Measurements from ENCODE around the gene TRIM38.

Gene TRIM38

DNA sequence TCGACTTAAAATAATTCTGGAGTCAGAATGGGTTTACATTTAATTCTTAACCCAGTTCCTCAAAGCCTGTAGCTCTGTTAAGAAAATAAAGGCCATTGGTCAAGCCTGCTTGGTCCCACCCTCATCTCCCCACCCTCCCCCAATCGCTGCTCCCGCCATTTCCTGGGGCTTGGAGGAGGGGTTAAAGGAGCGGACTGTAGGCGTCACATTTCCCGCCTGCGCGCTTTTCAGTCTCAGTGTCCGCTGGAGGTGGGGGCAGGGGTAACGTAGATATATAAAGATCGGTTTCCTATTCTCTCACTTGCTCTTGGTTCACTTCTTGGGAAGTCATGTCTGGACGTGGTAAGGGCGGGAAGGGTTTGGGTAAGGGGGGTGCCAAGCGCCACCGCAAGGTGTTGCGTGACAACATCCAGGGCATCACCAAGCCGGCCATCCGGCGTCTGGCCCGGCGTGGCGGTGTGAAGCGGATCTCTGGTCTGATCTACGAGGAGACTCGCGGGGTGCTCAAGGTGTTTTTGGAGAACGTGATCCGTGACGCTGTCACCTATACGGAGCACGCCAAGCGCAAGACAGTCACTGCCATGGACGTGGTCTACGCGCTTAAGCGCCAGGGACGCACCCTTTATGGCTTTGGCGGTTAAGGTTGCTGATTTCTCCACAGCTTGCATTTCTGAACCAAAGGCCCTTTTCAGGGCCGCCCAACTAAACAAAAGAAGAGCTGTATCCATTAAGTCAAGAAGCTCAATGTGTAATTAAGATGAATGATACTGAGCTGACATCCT is 58.9 kb downstream of the TRIM38 start (continued):
- TF ChIP-seq ZNF354C (tag by site-specific recombination; IDR thresholded peaks at IDR 0.05; ENCODE audit: borderline replicate concordance, low read depth) (no peak), MEIS1 (CRISPR knock-in tag; IDR thresholded peaks at IDR 0.05; ENCODE audit: borderline replicate concordance) (no peak), ZNF174 (tag by site-specific recombination; IDR thresholded peaks at IDR 0.05) (no peak), ZNF239 (tag by site-specific recombination; IDR thresholded peaks at IDR 0.05) (peak; percentile 62; the same call in 1 of the 2 replicates), EGR2 (tag by site-specific recombination; IDR thresholded peaks at IDR 0.05; ENCODE audit: low read depth) (peak; percentile 66), ZBTB48 (tag by site-specific recombination; IDR thresholded peaks at IDR 0.05) (0 out of 2 replicates have a peak, but pooled peaks have one; percentile 28), ZNF155 (tag by site-specific recombination; IDR thresholded peaks at IDR 0.05) (no peak), ZFHX2 (tag by site-specific recombination; conservative IDR thresholded peaks at IDR 0.05) (peak; percentile 84), ZBTB8A (tag by site-specific recombination; IDR thresholded peaks at IDR 0.05) (no peak), ZNF26 (tag by site-specific recombination; IDR thresholded peaks at IDR 0.05) (no peak), ZBTB1 (tag by site-specific recombination; IDR thresholded peaks at IDR 0.05) (no peak), ZNF394 (tag by site-specific recombination; IDR thresholded peaks at IDR 0.05; ENCODE audit: borderline replicate concordance) (peak; percentile 43), HOXD13 (CRISPR knock-in tag; IDR thresholded peaks at IDR 0.05; ENCODE audit: borderline replicate concordance) (no peak), ZNF544 (tag by site-specific recombination; IDR thresholded peaks at IDR 0.05) (no peak), ZNF600 (tag by site-specific recombination; IDR thresholded peaks at IDR 0.05) (no peak; the same call in 1 of the 2 replicates), ZNF548 (tag by site-specific recombination; IDR thresholded peaks at IDR 0.05) (no peak), GLI4 (tag by site-specific recombination; IDR thresholded peaks at IDR 0.05) (no peak), MYNN (tag by site-specific recombination; IDR thresholded peaks at IDR 0.05; ENCODE audit: borderline replicate concordance) (no peak), CTCF (tag by site-specific recombination; IDR thresholded peaks at IDR 0.05) (0 out of 2 replicates have a peak, but pooled peaks have one; percentile 13), ZFP69B (tag by site-specific recombination; IDR thresholded peaks at IDR 0.05) (no peak), HOXA7 (CRISPR knock-in tag; IDR thresholded peaks at IDR 0.05; ENCODE audit: borderline replicate concordance) (no peak), ZNF501 (tag by site-specific recombination; IDR thresholded peaks at IDR 0.05) (peak; percentile 77)
- TF ChIP-seq, protein P1, sequence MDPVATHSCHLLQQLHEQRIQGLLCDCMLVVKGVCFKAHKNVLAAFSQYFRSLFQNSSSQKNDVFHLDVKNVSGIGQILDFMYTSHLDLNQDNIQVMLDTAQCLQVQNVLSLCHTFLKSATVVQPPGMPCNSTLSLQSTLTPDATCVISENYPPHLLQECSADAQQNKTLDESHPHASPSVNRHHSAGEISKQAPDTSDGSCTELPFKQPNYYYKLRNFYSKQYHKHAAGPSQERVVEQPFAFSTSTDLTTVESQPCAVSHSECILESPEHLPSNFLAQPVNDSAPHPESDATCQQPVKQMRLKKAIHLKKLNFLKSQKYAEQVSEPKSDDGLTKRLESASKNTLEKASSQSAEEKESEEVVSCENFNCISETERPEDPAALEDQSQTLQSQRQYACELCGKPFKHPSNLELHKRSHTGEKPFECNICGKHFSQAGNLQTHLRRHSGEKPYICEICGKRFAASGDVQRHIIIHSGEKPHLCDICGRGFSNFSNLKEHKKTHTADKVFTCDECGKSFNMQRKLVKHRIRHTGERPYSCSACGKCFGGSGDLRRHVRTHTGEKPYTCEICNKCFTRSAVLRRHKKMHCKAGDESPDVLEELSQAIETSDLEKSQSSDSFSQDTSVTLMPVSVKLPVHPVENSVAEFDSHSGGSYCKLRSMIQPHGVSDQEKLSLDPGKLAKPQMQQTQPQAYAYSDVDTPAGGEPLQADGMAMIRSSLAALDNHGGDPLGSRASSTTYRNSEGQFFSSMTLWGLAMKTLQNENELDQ (tag by site-specific recombination; IDR thresholded peaks at IDR 0.05; ENCODE audit: low read depth) = no peak
- TF ChIP-seq, protein P2, sequence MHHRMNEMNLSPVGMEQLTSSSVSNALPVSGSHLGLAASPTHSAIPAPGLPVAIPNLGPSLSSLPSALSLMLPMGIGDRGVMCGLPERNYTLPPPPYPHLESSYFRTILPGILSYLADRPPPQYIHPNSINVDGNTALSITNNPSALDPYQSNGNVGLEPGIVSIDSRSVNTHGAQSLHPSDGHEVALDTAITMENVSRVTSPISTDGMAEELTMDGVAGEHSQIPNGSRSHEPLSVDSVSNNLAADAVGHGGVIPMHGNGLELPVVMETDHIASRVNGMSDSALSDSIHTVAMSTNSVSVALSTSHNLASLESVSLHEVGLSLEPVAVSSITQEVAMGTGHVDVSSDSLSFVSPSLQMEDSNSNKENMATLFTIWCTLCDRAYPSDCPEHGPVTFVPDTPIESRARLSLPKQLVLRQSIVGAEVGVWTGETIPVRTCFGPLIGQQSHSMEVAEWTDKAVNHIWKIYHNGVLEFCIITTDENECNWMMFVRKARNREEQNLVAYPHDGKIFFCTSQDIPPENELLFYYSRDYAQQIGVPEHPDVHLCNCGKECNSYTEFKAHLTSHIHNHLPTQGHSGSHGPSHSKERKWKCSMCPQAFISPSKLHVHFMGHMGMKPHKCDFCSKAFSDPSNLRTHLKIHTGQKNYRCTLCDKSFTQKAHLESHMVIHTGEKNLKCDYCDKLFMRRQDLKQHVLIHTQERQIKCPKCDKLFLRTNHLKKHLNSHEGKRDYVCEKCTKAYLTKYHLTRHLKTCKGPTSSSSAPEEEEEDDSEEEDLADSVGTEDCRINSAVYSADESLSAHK (tag by site-specific recombination; IDR thresholded peaks at IDR 0.05) = peak; percentile 45
- TF ChIP-seq, protein P3, sequence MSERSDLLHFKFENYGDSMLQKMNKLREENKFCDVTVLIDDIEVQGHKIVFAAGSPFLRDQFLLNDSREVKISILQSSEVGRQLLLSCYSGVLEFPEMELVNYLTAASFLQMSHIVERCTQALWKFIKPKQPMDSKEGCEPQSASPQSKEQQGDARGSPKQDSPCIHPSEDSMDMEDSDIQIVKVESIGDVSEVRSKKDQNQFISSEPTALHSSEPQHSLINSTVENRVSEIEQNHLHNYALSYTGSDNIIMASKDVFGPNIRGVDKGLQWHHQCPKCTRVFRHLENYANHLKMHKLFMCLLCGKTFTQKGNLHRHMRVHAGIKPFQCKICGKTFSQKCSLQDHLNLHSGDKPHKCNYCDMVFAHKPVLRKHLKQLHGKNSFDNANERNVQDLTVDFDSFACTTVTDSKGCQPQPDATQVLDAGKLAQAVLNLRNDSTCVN (tag by site-specific recombination; optimal IDR thresholded peaks at IDR 0.05) = peak; percentile 39
- TF ChIP-seq, protein P4, sequence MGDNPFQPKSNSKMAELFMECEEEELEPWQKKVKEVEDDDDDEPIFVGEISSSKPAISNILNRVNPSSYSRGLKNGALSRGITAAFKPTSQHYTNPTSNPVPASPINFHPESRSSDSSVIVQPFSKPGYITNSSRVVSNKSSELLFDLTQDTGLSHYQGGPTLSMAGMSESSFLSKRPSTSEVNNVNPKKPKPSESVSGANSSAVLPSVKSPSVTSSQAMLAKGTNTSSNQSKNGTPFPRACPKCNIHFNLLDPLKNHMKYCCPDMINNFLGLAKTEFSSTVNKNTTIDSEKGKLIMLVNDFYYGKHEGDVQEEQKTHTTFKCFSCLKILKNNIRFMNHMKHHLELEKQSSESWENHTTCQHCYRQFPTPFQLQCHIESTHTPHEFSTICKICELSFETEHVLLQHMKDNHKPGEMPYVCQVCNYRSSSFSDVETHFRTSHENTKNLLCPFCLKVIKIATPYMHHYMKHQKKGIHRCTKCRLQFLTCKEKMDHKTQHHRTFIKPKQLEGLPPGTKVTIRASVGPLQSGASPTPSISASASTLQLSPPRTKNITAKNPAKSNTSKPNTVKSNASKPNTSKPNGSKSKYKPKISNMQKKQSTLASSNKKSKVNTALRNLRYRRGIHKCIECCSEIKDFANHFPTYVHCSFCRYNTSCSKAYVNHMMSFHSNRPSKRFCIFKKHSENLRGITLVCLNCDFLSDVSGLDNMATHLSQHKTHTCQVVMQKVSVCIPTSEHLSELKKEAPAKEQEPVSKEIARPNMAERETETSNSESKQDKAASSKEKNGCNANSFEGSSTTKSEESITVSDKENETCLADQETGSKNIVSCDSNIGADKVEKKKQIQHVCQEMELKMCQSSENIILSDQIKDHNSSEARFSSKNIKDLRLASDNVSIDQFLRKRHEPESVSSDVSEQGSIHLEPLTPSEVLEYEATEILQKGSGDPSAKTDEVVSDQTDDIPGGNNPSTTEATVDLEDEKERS (tag by site-specific recombination; IDR thresholded peaks at IDR 0.05) = no peak
